Measurements from ENCODE around the gene UBL4B.

UBL4B gene

DNA sequence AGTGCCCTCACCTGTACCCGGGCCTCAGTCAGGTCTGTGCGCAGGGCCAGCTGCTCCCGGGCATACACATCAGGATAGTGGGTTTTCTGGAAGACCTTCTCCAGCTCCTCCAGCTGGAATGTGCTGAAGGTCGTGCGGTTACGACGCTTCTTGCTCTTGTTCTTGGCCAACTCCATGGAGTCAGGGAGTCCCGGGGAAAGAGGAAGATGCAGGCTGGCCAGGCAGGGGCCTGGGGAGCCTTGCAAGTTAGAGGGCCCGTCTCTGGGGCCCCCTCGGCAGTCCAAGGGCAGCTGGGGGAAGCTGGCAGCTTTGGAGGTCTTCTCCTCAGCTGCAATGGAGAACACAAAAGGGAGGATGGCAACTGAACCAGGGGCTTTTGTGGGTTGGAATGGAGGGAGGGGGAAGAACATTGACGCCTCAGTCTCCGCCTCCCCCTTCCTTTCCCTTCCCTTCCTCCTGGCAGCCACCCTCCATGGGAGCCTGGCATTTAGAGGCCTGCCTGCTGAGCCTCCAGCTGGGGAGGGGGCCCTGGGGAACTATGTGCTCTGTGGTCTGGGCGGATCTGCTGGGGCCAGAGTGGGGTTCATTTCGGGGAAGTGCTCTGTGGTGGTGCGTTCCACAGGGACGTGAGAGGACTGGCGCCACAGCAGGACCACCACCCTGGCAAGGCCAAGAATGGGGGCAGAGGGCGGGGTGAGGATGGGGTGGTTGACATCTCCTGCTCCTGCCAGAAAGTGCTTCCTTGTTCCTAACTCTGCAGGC is 47.5 kb upstream of the UBL4B start:
- Histone ChIP-seq H3K27me3 (ENCODE audit: control insufficient read depth, low read length) (peaks cover 4% of the 10 kb centered on the region), H3K4me1 (ENCODE audit: control insufficient read depth, low read length) (no peaks in the 10 kb centered on the region), H3K9me3 (ENCODE audit: control insufficient read depth, insufficient read depth, low read length) (no peaks in the 10 kb centered on the region), H3F3A (ENCODE audit: control insufficient read depth, insufficient read depth) (no peaks in the 10 kb centered on the region), H3K4me2 (ENCODE audit: low read length) (no peak overlapping the region), H3K4me3 (ENCODE audit: low read length) (no peak overlapping the region), H3K79me2 (ENCODE audit: control insufficient read depth, low read length) (no peaks in the 10 kb centered on the region), H4K20me1 (ENCODE audit: control insufficient read depth, insufficient read depth, low read depth, low read length) (no peaks in the 10 kb centered on the region), H3K36me3 (ENCODE audit: control insufficient read depth, low read length) (no peaks in the 10 kb centered on the region), H3K27ac (ENCODE audit: low read depth, low read length) (no peak overlapping the region), H3K9me2 (replicated peaks; ENCODE audit: control insufficient read depth, low read length) (no peaks in the 10 kb centered on the region)
- TF ChIP-seq, protein P1, sequence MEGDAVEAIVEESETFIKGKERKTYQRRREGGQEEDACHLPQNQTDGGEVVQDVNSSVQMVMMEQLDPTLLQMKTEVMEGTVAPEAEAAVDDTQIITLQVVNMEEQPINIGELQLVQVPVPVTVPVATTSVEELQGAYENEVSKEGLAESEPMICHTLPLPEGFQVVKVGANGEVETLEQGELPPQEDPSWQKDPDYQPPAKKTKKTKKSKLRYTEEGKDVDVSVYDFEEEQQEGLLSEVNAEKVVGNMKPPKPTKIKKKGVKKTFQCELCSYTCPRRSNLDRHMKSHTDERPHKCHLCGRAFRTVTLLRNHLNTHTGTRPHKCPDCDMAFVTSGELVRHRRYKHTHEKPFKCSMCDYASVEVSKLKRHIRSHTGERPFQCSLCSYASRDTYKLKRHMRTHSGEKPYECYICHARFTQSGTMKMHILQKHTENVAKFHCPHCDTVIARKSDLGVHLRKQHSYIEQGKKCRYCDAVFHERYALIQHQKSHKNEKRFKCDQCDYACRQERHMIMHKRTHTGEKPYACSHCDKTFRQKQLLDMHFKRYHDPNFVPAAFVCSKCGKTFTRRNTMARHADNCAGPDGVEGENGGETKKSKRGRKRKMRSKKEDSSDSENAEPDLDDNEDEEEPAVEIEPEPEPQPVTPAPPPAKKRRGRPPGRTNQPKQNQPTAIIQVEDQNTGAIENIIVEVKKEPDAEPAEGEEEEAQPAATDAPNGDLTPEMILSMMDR (IDR thresholded peaks at IDR 0.05; ENCODE audit: low read depth, low read length, poor library complexity, severe bottlenecking): no peak
- no peak for TF ChIP-seq EZH2phosphoT487 (IDR thresholded peaks at IDR 0.05; ENCODE audit: borderline replicate concordance, low read length)

DNA sequence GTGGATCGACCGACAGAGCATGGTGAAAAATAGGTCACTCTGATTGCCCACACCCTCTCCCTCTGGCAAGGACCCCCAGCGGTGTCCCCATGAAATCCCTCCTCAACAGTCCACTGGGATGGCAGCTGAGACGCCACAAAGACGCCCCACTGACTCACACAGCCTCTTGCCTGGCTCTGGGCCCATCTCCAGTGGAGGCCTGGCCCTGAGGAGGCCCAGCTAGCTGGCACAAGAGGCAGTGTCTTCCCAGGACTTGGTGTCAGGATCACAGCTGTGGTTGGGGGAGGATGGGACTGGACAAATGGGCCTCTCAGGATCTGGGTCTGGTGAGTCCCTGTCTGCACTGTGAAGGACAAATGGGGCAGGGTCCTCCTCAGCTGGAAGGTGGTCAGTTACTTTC is 46.4 kb upstream of the UBL4B start:
- Histone ChIP-seq H3K4me2 (ENCODE audit: low read length) (no peak overlapping the region), H3K27ac (ENCODE audit: low read depth, low read length) (no peak overlapping the region), H3K9me2 (replicated peaks; ENCODE audit: control insufficient read depth, low read length) (no peaks in the 10 kb centered on the region), H3F3A (ENCODE audit: control insufficient read depth, insufficient read depth) (no peaks in the 10 kb centered on the region), H3K4me1 (ENCODE audit: control insufficient read depth, low read length) (no peaks in the 10 kb centered on the region), H3K79me2 (ENCODE audit: control insufficient read depth, low read length) (no peaks in the 10 kb centered on the region), H3K4me3 (ENCODE audit: low read length) (no peak overlapping the region), H3K27me3 (ENCODE audit: control insufficient read depth, low read length) (peaks cover 4% of the 10 kb centered on the region), H4K20me1 (ENCODE audit: control insufficient read depth, insufficient read depth, low read depth, low read length) (no peaks in the 10 kb centered on the region), H3K36me3 (ENCODE audit: control insufficient read depth, low read length) (no peaks in the 10 kb centered on the region), H3K9me3 (ENCODE audit: control insufficient read depth, insufficient read depth, low read length) (no peaks in the 10 kb centered on the region)
- TF ChIP-seq, protein P1 (IDR thresholded peaks at IDR 0.05; ENCODE audit: low read depth, low read length, poor library complexity, severe bottlenecking): no peak
- no peak for TF ChIP-seq EZH2phosphoT487 (IDR thresholded peaks at IDR 0.05; ENCODE audit: borderline replicate concordance, low read length)

DNA sequence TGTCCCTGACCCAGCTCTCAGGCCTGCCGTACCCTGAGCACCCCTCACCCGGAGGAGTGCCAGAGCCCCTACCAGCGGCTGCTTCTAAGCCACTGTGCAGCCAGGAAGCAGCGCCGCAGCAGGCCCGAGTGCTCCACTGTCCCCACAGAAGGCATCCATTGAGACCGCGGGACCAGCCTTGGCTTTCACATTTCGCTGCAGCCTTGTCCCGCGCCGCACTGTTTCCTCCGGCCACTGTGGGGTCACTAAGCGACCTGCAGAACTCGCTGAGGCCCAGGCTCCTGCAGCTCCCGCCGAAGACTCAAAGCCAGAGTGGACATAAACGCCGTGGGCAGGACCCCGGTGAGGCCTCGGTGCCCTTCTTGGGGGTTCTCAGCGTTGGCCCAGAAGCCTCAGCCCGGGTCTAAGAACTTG is 44.8 kb upstream of the UBL4B start:
- Histone ChIP-seq H3K27ac (ENCODE audit: low read depth, low read length) (no peak overlapping the region), H4K20me1 (ENCODE audit: control insufficient read depth, insufficient read depth, low read depth, low read length) (no peaks in the 10 kb centered on the region), H3K4me3 (ENCODE audit: low read length) (no peak overlapping the region), H3K79me2 (ENCODE audit: control insufficient read depth, low read length) (no peaks in the 10 kb centered on the region), H3K4me2 (ENCODE audit: low read length) (no peak overlapping the region), H3K9me3 (ENCODE audit: control insufficient read depth, insufficient read depth, low read length) (no peaks in the 10 kb centered on the region), H3K4me1 (ENCODE audit: control insufficient read depth, low read length) (no peaks in the 10 kb centered on the region), H3K9me2 (replicated peaks; ENCODE audit: control insufficient read depth, low read length) (no peaks in the 10 kb centered on the region), H3F3A (ENCODE audit: control insufficient read depth, insufficient read depth) (no peaks in the 10 kb centered on the region), H3K36me3 (ENCODE audit: control insufficient read depth, low read length) (no peaks in the 10 kb centered on the region), H3K27me3 (ENCODE audit: control insufficient read depth, low read length) (peaks cover 16% of the 10 kb centered on the region)
- TF ChIP-seq, protein P1 (IDR thresholded peaks at IDR 0.05; ENCODE audit: low read depth, low read length, poor library complexity, severe bottlenecking): no peak
- TF ChIP-seq EZH2phosphoT487 (IDR thresholded peaks at IDR 0.05; ENCODE audit: borderline replicate concordance, low read length): no peak

Measured in DOHH2 (cell line).